Measurements from ENCODE around the gene ABCC11.
"Not testable (repeated sequence)": the region's sequence is repeated elsewhere in the genome, so short reads cannot be mapped to it uniquely, and the experiment has no call there.

Gene ABCC11

DNA sequence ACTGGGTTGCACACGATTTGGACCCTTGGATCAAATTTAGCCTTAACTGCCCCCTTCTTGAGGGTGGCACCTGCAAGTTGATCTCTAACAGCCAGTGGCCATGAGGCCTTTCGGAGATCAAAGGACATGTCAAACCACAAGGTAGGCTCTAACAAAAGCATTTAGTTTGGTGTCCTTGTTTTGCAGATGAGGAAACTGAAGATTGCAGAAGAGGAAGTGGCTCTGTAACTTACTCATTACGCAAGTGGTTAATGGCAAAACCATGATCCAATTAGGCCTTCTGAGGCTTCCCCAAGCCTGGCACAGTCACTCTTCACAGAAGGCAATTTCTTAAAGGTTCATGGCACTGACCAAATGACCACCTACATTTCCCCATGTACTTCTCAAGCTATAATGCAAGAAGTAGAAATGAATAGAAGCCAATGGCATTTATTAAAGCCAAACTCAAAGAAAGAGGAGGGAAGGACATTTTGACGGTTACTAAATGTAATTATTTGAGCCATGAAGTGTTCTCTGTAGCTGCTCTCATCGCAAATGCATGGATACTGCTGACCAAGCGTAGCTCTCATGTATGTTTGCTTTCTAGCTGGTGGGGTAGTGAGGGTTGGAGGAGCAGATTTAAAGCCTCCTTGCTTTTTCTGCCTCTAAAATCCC lies 58.8 kb downstream of the ABCC11 start:
- peak; percentile 44 for DNase-seq (ENCODE audit: low read depth)
- TF ChIP-seq, protein P1, sequence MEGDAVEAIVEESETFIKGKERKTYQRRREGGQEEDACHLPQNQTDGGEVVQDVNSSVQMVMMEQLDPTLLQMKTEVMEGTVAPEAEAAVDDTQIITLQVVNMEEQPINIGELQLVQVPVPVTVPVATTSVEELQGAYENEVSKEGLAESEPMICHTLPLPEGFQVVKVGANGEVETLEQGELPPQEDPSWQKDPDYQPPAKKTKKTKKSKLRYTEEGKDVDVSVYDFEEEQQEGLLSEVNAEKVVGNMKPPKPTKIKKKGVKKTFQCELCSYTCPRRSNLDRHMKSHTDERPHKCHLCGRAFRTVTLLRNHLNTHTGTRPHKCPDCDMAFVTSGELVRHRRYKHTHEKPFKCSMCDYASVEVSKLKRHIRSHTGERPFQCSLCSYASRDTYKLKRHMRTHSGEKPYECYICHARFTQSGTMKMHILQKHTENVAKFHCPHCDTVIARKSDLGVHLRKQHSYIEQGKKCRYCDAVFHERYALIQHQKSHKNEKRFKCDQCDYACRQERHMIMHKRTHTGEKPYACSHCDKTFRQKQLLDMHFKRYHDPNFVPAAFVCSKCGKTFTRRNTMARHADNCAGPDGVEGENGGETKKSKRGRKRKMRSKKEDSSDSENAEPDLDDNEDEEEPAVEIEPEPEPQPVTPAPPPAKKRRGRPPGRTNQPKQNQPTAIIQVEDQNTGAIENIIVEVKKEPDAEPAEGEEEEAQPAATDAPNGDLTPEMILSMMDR (IDR thresholded peaks at IDR 0.05; ENCODE audit: insufficient read depth, low read depth, low read length, missing control alignments) = no peak
- no peak overlapping the region for H3K4me3 ChIP-seq (ENCODE audit: low read length)

DNA sequence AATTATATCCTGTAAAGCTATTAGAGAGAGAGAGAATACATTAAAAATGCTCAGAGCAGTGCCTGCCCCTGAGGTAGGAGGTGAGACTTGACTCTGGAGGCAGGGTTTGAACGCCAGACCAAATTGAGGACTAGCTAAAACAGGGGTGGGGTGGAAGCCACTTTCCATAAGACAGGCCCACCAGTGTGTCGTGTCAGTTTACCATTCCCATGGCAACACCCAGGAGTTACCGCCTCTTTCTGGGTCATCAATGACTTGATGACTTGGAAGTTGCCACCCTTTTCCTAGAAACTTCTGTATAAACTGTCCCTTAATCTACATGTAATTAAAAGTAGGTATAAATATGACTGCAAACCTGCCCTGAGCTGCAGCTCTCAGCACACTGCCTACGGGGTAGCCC lies 59.6 kb downstream of the ABCC11 start:
- H3K4me3 ChIP-seq (ENCODE audit: low read length) = no peak overlapping the region
- no peak for DNase-seq (ENCODE audit: low read depth)
- TF ChIP-seq, protein P1 (IDR thresholded peaks at IDR 0.05; ENCODE audit: insufficient read depth, low read depth, low read length, missing control alignments) = no peak

DNA sequence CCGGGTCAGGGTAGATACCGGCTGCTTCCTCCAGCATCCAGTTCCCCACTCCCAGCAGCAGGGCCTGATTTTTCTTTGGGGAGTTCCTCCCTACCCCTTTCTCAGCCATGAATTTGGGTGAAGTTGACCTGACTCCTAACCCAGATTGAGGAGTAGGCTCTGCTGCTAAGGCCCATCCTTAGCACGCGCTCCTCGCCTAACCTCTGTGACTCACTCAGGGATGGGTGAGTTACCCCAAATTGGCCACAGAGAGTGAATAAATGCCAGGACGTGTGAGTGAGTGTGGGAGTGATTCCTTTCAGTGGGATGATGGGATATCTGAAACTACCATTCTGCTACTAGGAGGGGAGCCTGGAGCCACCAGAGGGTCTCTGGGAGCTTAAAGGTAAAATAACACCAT lies 62.7 kb downstream of the ABCC11 start:
- TF ChIP-seq, protein P1 (IDR thresholded peaks at IDR 0.05; ENCODE audit: insufficient read depth, low read depth, low read length, missing control alignments) = no peak
- no peak overlapping the region for H3K4me3 ChIP-seq (ENCODE audit: low read length)
- DNase-seq (ENCODE audit: low read depth) = peak; percentile 38

DNA sequence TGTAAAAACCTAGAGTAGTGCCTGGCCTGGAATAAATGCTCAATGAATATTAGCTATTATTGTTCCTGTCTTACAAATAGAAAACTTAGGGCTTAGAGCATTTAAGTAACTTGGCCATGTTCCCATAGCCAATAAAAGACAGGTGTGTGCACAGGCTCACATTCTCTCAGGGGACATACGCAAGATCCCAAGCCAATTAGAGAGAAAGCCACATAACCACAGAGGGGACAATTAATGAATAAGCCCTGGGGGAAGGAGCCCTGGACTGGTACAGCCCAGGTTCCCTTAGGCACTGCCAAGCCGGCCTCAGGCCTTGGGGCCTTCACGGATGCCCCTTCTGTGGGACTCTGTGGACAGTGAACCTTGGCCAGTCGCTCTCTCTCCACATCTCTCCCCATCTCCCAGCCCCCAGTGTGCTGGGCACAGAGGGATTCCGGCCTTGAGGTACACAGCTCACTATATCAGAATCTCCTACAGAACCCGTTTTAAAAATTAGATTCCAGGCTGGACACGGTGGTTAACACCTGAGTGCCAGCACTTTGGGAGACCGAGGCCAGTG lies 64.3 kb downstream of the ABCC11 start:
- no peak for DNase-seq (ENCODE audit: low read depth)
- TF ChIP-seq, protein P1 (IDR thresholded peaks at IDR 0.05; ENCODE audit: insufficient read depth, low read depth, low read length, missing control alignments) = no peak
- H3K4me3 ChIP-seq (ENCODE audit: low read length) = no peak overlapping the region

DNA sequence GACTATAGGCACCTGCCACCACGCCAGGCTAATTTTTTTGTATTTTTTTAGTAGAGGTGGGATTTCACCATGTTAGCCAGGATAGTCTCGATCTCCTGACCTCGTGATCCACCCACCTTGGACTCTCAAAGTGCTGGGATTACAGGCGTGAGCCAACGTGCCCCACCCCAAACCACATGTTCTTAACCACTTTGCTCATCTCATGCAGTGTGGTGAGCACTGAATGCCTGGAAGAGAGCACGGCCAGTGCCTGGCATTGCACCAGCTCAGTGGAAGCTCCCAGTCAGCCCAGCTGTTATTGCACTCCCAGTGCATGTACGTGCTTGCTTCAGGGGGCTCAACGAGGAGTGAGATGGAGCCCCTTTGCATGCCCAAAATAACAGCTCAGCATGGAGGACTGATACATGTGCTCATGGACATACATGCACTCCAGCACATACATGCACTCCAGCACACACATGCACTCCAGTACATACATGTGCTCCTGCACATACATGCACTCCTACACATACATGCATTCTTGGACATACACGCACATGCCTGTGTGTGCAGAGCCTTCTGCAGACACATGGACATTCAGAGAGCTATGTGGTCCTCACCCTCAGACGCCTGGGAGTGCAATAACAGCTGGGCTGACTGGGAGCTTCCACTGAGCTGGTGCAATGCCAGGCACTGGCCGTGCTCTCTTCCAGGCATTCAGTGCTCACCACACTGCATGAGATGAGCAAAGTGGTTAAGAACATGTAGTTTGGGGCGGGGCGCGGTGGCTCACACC lies 65.4 kb downstream of the ABCC11 start:
- not testable (repeated sequence) for H3K4me3 ChIP-seq (ENCODE audit: low read length)
- DNase-seq (ENCODE audit: low read depth) = peak; percentile 34

DNA sequence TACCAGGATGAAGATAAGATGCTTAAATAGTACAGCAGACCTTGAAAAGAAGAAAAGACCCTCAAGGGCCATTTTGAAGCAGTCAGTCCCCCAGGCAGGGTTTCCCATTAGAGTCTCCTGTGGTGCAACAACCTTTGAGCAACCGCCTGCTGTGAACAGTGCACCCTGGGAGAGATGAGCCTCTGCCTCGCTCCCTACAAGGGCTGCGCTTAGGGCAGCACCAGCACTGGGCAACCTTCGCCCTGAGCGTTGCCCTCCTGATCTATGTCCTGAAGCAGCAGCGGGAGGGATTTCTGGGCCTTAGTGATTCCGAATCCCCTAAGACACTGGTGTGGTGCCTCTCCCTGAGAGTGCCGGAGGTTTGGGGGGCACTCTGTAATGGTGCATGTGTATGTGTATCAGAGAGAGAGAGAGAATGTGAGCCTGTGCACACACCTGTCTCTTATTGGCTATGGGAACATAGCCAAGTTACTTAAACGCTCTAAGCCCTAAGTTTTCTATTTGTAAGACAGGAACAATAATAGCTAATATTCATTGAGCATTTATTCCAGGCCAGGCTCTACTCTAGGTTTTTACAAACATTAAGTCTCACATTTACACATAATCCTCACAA lies 66.4 kb downstream of the ABCC11 start:
- TF ChIP-seq, protein P1 (IDR thresholded peaks at IDR 0.05; ENCODE audit: insufficient read depth, low read depth, low read length, missing control alignments) = no peak
- H3K4me3 ChIP-seq (ENCODE audit: low read length) = no peak overlapping the region
- no peak for DNase-seq (ENCODE audit: low read depth)
